ENCODE measurements around the gene RNPS1. TPM values are rescaled to one million over a fixed set of nuclear protein-coding genes. Genes with fewer than 3 reads are reported as not detected.

RNPS1 gene
- total and polyA plus RNA-seq, 9 of the 15 experiments (the other 6 are each of a cell fraction or from before 2014, with no cell fraction given) = 44.9 to 338 (median 202) TPM

DNA sequence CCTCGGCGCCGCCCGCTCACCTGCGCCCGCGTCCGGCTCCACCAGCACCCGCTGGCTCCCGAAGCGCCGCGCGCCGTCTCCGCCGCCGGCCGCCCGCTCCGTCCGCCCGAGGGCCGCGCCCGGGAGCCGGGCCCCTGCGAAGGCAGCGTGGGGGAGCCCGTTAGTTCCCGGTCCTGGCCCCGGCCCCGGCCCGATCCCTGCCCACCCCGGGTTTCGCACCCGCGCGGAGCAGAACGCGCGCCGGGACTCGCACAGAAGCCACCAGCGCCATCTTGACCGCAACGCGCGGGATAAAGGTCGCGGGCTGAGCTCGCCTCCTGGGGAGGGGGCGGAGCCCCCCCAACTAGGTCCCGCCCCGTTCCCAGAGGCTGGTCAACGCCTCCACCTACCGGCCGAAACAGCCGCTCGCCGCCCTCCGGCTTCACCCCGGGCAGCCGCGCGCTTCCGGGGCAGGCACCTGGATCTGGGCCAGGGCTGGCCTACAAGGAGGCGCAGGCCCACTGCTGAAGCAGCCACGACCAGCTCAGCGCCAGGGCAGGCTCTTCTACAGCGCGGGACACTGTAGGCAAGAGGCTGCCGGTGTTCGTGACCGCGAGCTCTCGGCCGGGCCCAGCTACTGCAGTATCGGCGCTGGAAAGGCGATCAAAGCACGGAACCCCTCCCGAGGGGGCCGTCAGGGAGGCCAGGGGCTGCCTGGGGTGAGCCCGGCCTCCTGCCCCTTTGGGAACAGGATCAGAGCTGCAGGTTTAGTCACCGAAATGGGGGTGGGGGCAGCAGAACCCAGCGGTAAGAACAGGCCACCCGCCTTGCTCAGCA, 16.4 kb downstream of the RNPS1 start, which contains the start of gene ECI1 (continued):
- TF ChIP-seq, protein P1, sequence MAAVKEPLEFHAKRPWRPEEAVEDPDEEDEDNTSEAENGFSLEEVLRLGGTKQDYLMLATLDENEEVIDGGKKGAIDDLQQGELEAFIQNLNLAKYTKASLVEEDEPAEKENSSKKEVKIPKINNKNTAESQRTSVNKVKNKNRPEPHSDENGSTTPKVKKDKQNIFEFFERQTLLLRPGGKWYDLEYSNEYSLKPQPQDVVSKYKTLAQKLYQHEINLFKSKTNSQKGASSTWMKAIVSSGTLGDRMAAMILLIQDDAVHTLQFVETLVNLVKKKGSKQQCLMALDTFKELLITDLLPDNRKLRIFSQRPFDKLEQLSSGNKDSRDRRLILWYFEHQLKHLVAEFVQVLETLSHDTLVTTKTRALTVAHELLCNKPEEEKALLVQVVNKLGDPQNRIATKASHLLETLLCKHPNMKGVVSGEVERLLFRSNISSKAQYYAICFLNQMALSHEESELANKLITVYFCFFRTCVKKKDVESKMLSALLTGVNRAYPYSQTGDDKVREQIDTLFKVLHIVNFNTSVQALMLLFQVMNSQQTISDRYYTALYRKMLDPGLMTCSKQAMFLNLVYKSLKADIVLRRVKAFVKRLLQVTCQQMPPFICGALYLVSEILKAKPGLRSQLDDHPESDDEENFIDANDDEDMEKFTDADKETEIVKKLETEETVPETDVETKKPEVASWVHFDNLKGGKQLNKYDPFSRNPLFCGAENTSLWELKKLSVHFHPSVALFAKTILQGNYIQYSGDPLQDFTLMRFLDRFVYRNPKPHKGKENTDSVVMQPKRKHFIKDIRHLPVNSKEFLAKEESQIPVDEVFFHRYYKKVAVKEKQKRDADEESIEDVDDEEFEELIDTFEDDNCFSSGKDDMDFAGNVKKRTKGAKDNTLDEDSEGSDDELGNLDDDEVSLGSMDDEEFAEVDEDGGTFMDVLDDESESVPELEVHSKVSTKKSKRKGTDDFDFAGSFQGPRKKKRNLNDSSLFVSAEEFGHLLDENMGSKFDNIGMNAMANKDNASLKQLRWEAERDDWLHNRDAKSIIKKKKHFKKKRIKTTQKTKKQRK (IDR thresholded peaks at IDR 0.05; ENCODE audit: borderline replicate concordance, low read depth, low read length) = no peak
- TF ChIP-seq, protein P2, sequence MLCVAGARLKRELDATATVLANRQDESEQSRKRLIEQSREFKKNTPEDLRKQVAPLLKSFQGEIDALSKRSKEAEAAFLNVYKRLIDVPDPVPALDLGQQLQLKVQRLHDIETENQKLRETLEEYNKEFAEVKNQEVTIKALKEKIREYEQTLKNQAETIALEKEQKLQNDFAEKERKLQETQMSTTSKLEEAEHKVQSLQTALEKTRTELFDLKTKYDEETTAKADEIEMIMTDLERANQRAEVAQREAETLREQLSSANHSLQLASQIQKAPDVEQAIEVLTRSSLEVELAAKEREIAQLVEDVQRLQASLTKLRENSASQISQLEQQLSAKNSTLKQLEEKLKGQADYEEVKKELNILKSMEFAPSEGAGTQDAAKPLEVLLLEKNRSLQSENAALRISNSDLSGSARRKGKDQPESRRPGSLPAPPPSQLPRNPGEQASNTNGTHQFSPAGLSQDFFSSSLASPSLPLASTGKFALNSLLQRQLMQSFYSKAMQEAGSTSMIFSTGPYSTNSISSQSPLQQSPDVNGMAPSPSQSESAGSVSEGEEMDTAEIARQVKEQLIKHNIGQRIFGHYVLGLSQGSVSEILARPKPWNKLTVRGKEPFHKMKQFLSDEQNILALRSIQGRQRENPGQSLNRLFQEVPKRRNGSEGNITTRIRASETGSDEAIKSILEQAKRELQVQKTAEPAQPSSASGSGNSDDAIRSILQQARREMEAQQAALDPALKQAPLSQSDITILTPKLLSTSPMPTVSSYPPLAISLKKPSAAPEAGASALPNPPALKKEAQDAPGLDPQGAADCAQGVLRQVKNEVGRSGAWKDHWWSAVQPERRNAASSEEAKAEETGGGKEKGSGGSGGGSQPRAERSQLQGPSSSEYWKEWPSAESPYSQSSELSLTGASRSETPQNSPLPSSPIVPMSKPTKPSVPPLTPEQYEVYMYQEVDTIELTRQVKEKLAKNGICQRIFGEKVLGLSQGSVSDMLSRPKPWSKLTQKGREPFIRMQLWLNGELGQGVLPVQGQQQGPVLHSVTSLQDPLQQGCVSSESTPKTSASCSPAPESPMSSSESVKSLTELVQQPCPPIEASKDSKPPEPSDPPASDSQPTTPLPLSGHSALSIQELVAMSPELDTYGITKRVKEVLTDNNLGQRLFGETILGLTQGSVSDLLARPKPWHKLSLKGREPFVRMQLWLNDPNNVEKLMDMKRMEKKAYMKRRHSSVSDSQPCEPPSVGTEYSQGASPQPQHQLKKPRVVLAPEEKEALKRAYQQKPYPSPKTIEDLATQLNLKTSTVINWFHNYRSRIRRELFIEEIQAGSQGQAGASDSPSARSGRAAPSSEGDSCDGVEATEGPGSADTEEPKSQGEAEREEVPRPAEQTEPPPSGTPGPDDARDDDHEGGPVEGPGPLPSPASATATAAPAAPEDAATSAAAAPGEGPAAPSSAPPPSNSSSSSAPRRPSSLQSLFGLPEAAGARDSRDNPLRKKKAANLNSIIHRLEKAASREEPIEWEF (CRISPR knock-in tag; IDR thresholded peaks at IDR 0.05) = no peak
- TF ChIP-seq ZNF165 (CRISPR knock-in tag; IDR thresholded peaks at IDR 0.05; ENCODE audit: borderline replicate concordance) = peak; percentile 94; the same call in 1 of the 2 replicates
- no peak for TF ChIP-seq SAP30 (IDR thresholded peaks at IDR 0.05; ENCODE audit: borderline replicate concordance, insufficient read depth, low read depth, low read length, poor library complexity, severe bottlenecking)
- TF ChIP-seq GTF2F1 (IDR thresholded peaks at IDR 0.05; ENCODE audit: low read depth, low read length) = no peak
- TF ChIP-seq MYBL2 (IDR thresholded peaks at IDR 0.05; ENCODE audit: low read depth) = no peak
- no peak for TF ChIP-seq MYBL2 (CRISPR knock-in tag; IDR thresholded peaks at IDR 0.05; ENCODE audit: borderline replicate concordance)
- TF ChIP-seq CXXC5 (CRISPR knock-in tag; IDR thresholded peaks at IDR 0.05) = peak; percentile 85
- TF ChIP-seq, protein P3, sequence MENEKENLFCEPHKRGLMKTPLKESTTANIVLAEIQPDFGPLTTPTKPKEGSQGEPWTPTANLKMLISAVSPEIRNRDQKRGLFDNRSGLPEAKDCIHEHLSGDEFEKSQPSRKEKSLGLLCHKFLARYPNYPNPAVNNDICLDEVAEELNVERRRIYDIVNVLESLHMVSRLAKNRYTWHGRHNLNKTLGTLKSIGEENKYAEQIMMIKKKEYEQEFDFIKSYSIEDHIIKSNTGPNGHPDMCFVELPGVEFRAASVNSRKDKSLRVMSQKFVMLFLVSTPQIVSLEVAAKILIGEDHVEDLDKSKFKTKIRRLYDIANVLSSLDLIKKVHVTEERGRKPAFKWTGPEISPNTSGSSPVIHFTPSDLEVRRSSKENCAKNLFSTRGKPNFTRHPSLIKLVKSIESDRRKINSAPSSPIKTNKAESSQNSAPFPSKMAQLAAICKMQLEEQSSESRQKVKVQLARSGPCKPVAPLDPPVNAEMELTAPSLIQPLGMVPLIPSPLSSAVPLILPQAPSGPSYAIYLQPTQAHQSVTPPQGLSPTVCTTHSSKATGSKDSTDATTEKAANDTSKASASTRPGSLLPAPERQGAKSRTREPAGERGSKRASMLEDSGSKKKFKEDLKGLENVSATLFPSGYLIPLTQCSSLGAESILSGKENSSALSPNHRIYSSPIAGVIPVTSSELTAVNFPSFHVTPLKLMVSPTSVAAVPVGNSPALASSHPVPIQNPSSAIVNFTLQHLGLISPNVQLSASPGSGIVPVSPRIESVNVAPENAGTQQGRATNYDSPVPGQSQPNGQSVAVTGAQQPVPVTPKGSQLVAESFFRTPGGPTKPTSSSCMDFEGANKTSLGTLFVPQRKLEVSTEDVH (IDR thresholded peaks at IDR 0.05; ENCODE audit: low read depth, partially characterized antibody) = peak; percentile 56
- peak; percentile 90 for TF ChIP-seq POLR2H (tag; IDR thresholded peaks at IDR 0.05; ENCODE audit: low read depth)
- no peak for TF ChIP-seq FOXJ3 (CRISPR knock-in tag; IDR thresholded peaks at IDR 0.05)

Measured in K562 (cell line).